Smooth muscle cell (in vitro differentiated cells): Measurements from ENCODE around the gene ZFP64. TPM values are rescaled to one million over a fixed set of nuclear protein-coding genes. Genes with fewer than 3 reads are reported as not detected.

ENCODE experiments used
- DNase-seq: peaks from one replicate; lab custom pipeline; 2025; ENCODE audit not compliant: unreplicated experiment; lab: John Stamatoyannopoulos, UW
- H2AFZ ChIP-seq: fragments of 200-600 bp; sonication (generic); 2 replicates; pipeline ENCODE4 v1.6.0; 2016; ENCODE audit warnings: antibody characterized with exemption, low read depth, mild to moderate bottlenecking
- H3F3A ChIP-seq: fragments of 200-600 bp; sonication (generic); 2 replicates; pipeline ENCODE4 v1.6.0; 2017; ENCODE audit warnings: antibody characterized with exemption, low read depth
- H3K27ac ChIP-seq: fragments of 200-600 bp; sonication (generic); 2 replicates; pipeline ENCODE4 v1.5.1; 2016; ENCODE audit warnings: low read depth, mild to moderate bottlenecking
- H3K27me3 ChIP-seq: fragments of 200-600 bp; sonication (generic); 2 replicates; pipeline ENCODE4 v1.6.1; 2016; ENCODE audit warnings: low read depth, mild to moderate bottlenecking
- H3K36me3 ChIP-seq: fragments of 200-600 bp; sonication (generic); 2 replicates; pipeline ENCODE4 v1.5.1; 2016; ENCODE audit warnings: low read depth
- H3K4me1 ChIP-seq: fragments of 200-600 bp; sonication (generic); 2 replicates; pipeline ENCODE4 v1.5.1; 2016; ENCODE audit warnings: low read depth
- H3K4me2 ChIP-seq: fragments of 200-600 bp; sonication (generic); 2 replicates; pipeline ENCODE4 v1.6.0; 2016; ENCODE audit warnings: mild to moderate bottlenecking
- H3K4me3 ChIP-seq: fragments of 200-600 bp; sonication (generic); 2 replicates; pipeline ENCODE4 v1.5.1; 2016; ENCODE audit warnings: mild to moderate bottlenecking
- H3K79me2 ChIP-seq: fragments of 200-600 bp; sonication (generic); 2 replicates; pipeline ENCODE4 v1.6.0; 2016; ENCODE audit warnings: low read depth, mild to moderate bottlenecking
- H3K9ac ChIP-seq: fragments of 200-600 bp; sonication (generic); 2 replicates; pipeline ENCODE4 v1.6.0; 2016; ENCODE audit warnings: low read depth
- H3K9me3 ChIP-seq: fragments of 200-600 bp; sonication (generic); replicated peaks from 2 replicates; pipeline ENCODE4 v1.5.1; 2016; ENCODE audit warnings: low read depth
- H4K20me1 ChIP-seq: fragments of 200-600 bp; sonication (generic); 2 replicates; pipeline ENCODE4 v1.6.0; 2016; ENCODE audit warnings: low read depth
- CTCF ChIP-seq: fragments of 200-600 bp; sonication (generic); IDR thresholded peaks from 2 replicates; pipeline ENCODE4 v1.5.1; 2017; ENCODE audit warnings: borderline replicate concordance, mild to moderate bottlenecking, antibody characterized with exemption; ENCODE audit not compliant: insufficient read depth, poor library complexity, severe bottlenecking
- WGBS: methylation state at CpG from one replicate; pipeline ENCODE4 v1.1.7; 2016; ENCODE audit warnings: low lambda C conversion rate; 5-methylcytosine and 5-hydroxymethylcytosine counted together
- polyA plus RNA-seq: library from polyadenylated mRNA; unstranded; fragments of >200 nt; fragmentation: Nextera tagmentation; extraction: Ambion mirVana; gene quantifications from 2 replicates; pipeline ENCODE4 v1.2.1, GENCODE V29; 2016
- total RNA-seq: library from RNA; depleted of rRNA; stranded (reverse); fragments of >200 nt; gene quantifications from 2 replicates; pipeline ENCODE4 v1.2.3, GENCODE V29; 2014

The ZFP64 gene
- total and polyA plus RNA-seq, 2 experiments from 2014 or later = 8.6 to 19.8 TPM

GRCh38 chr20:52103913-52104545 lies 87.5 kb downstream of the ZFP64 start:
- TF ChIP-seq CTCF = no peak
- Histone ChIP-seq H3K4me1 (peaks cover 24% of the 10 kb centered on the region), H3K9ac (peak overlapping the region; percentile 4), H3K36me3 (no peaks in the 10 kb centered on the region), H3K27ac (no peak overlapping the region), H3K79me2 (no peaks in the 10 kb centered on the region), H3K4me3 (peak overlapping the region; percentile 64), H3K27me3 (peaks cover 48% of the 10 kb centered on the region), H2AFZ (peak overlapping the region; percentile 98), H4K20me1 (no peaks in the 10 kb centered on the region), H3K9me3 (no peaks in the 10 kb centered on the region), H3F3A (no peaks in the 10 kb centered on the region), H3K4me2 (peak overlapping the region; percentile 97)
- WGBS = under 1% methylated on average over 27 of the region's 33 CpGs
- no peak for DNase-seq

- H3K27me3 ChIP-seq = peaks cover 48% of the 10 kb centered on the region
- no peaks in the 10 kb centered on the region for H4K20me1 ChIP-seq
- H3K79me2 ChIP-seq = no peaks in the 10 kb centered on the region
- TF ChIP-seq CTCF = no peak
- H3K4me2 ChIP-seq = peak overlapping the region; percentile 97
- H3K36me3 ChIP-seq = no peaks in the 10 kb centered on the region
- H3K9ac ChIP-seq = no peak overlapping the region
- no peaks in the 10 kb centered on the region for H3K9me3 ChIP-seq
- no peaks in the 10 kb centered on the region for H3F3A ChIP-seq
- no peak overlapping the region for H3K27ac ChIP-seq
- DNase-seq = no peak
- 12% methylated on average over 23 of the region's 23 CpGs for WGBS
- peak overlapping the region; percentile 64 for H3K4me3 ChIP-seq
- H3K4me1 ChIP-seq = peaks cover 24% of the 10 kb centered on the region
- peak overlapping the region; percentile 98 for H2AFZ ChIP-seq
These were observed 88.2 kb downstream of the ZFP64 start for GRCh38 chr20:52103335-52103912.

GRCh38 chr20:52102559-52102958 lies 89.0 kb downstream of the ZFP64 start:
- H4K20me1 ChIP-seq = no peaks in the 10 kb centered on the region
- H3K9me3 ChIP-seq = no peaks in the 10 kb centered on the region
- no peak overlapping the region for H3K4me2 ChIP-seq
- 91% methylated on average over 4 of the region's 4 CpGs for WGBS
- no peak for TF ChIP-seq CTCF
- peaks cover 24% of the 10 kb centered on the region for H3K4me1 ChIP-seq
- H3K27ac ChIP-seq = no peak overlapping the region
- no peak overlapping the region for H2AFZ ChIP-seq
- H3K9ac ChIP-seq = no peak overlapping the region
- DNase-seq = no peak
- H3F3A ChIP-seq = no peaks in the 10 kb centered on the region
- H3K79me2 ChIP-seq = no peaks in the 10 kb centered on the region
- H3K4me3 ChIP-seq = no peak overlapping the region
- no peaks in the 10 kb centered on the region for H3K36me3 ChIP-seq
- H3K27me3 ChIP-seq = peaks cover 48% of the 10 kb centered on the region

- H3F3A ChIP-seq = no peaks in the 10 kb centered on the region
These were observed 89.5 kb downstream of the ZFP64 start for GRCh38 chr20:52102126-52102525.

More at GRCh38 chr20:52102126-52102525, 89.5 kb downstream of the ZFP64 start:
- Histone ChIP-seq H3K9ac (no peak overlapping the region), H3K27me3 (peaks cover 46% of the 10 kb centered on the region), H3K4me2 (no peak overlapping the region), H3K27ac (no peak overlapping the region), H3K79me2 (no peaks in the 10 kb centered on the region), H3K4me3 (no peak overlapping the region), H2AFZ (no peak overlapping the region), H3K36me3 (no peaks in the 10 kb centered on the region), H4K20me1 (no peaks in the 10 kb centered on the region), H3K4me1 (peaks cover 24% of the 10 kb centered on the region), H3K9me3 (no peaks in the 10 kb centered on the region)
- no peak for DNase-seq
- 76% methylated on average over 4 of the region's 4 CpGs for WGBS
- TF ChIP-seq CTCF = no peak
